K562 (cell line): ENCODE results near the gene HSD17B10. TPM values are rescaled to one million over a fixed set of nuclear protein-coding genes. Genes with fewer than 3 reads are reported as not detected.

Experiments
- CTBP1 ChIP-seq: fragments of 450-650 bp; IDR thresholded peaks from 2 replicates; pipeline ENCODE4 v1.6.1; 2016; ENCODE audit warnings: borderline replicate concordance
- ZNF197 ChIP-seq: fragments of 200-800 bp; sonication (Bioruptor generic); IDR thresholded peaks from 2 replicates; pipeline ENCODE4 v1.6.1; 2016; ENCODE audit warnings: low read depth, missing genetic modification characterization, missing compliant biosample characterization
- polyA plus RNA-seq, 8 experiments: library from polyadenylated mRNA; depleted of rRNA in 4 of 8; stranded (reverse) in 5 of 8; unstranded in 3 of 8; fragments of >200 nt; fragmentation: Nextera tagmentation in 2 of 8; fragmentation: Illumina TruSeq in 1 of 8; extraction: Ambion mirVana in 2 of 8; extraction: Trizol in 1 of 8; gene quantifications; 2 replicates each; pipeline versions ENCODE4 v1.2.1 to v1.2.3, GENCODE V29; 2011 to 2014; ENCODE audit warnings: inconsistent platforms in 1 of 8, missing spikeins in 1 of 8
- total RNA-seq, 7 experiments: library from RNA; depleted of rRNA in 6 of 7; stranded (reverse); fragments of >200 nt in 6 of 7; fragmentation: Illumina TruSeq in 2 of 7; extraction: Trizol in 2 of 7; gene quantifications; 2 replicates each; pipeline versions ENCODE4 v1.2.1 to v1.2.3, GENCODE V29; 2011 to 2021; ENCODE audit warnings: low replicate concordance in 1 of 7
- TF ChIP-seq, protein P1 (sequence below): sonication (generic); formaldehyde crosslinking; IDR thresholded peaks from 2 replicates; pipeline ENCODE4 v1.8.0; 2023; ENCODE audit warnings: missing genetic modification reagents, mild to moderate bottlenecking, borderline replicate concordance
- TF ChIP-seq, protein P2 (sequence below): fragments of 450-650 bp; IDR thresholded peaks from 2 replicates; pipeline ENCODE4 v1.6.1; 2014; ENCODE audit warnings: low read depth, mild to moderate bottlenecking, moderate library complexity, borderline replicate concordance

Gene HSD17B10
- total and polyA plus RNA-seq, 9 of the 15 experiments (the other 6 are each of a cell fraction or from before 2014, with no cell fraction given): 45.3 to 221 (median 186) TPM

DNA sequence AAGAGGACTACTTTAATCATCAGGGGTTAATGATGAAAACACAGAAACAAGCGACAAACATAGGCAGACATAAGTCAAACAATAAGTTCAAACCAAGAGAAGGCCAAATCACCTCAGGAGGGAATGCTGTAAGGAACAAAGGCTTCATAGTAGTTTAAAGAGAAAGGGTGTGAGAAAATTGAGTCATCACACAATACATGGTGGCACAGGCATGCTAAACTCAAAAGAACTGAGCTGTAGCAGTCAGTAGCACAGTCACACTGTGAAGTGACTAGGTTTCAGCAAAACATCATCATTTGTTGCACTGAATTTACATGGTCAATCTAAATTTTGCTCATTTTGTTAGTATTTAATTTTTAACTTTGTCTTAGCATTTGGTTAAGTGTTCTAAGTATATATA lies 36.0 kb downstream of the HSD17B10 start (continued):
- TF ChIP-seq, protein P1, sequence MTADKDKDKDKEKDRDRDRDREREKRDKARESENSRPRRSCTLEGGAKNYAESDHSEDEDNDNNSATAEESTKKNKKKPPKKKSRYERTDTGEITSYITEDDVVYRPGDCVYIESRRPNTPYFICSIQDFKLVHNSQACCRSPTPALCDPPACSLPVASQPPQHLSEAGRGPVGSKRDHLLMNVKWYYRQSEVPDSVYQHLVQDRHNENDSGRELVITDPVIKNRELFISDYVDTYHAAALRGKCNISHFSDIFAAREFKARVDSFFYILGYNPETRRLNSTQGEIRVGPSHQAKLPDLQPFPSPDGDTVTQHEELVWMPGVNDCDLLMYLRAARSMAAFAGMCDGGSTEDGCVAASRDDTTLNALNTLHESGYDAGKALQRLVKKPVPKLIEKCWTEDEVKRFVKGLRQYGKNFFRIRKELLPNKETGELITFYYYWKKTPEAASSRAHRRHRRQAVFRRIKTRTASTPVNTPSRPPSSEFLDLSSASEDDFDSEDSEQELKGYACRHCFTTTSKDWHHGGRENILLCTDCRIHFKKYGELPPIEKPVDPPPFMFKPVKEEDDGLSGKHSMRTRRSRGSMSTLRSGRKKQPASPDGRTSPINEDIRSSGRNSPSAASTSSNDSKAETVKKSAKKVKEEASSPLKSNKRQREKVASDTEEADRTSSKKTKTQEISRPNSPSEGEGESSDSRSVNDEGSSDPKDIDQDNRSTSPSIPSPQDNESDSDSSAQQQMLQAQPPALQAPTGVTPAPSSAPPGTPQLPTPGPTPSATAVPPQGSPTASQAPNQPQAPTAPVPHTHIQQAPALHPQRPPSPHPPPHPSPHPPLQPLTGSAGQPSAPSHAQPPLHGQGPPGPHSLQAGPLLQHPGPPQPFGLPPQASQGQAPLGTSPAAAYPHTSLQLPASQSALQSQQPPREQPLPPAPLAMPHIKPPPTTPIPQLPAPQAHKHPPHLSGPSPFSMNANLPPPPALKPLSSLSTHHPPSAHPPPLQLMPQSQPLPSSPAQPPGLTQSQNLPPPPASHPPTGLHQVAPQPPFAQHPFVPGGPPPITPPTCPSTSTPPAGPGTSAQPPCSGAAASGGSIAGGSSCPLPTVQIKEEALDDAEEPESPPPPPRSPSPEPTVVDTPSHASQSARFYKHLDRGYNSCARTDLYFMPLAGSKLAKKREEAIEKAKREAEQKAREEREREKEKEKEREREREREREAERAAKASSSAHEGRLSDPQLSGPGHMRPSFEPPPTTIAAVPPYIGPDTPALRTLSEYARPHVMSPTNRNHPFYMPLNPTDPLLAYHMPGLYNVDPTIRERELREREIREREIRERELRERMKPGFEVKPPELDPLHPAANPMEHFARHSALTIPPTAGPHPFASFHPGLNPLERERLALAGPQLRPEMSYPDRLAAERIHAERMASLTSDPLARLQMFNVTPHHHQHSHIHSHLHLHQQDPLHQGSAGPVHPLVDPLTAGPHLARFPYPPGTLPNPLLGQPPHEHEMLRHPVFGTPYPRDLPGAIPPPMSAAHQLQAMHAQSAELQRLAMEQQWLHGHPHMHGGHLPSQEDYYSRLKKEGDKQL: no peak
- no peak for TF ChIP-seq ZNF197 (CRISPR knock-in tag)
- TF ChIP-seq, protein P2, sequence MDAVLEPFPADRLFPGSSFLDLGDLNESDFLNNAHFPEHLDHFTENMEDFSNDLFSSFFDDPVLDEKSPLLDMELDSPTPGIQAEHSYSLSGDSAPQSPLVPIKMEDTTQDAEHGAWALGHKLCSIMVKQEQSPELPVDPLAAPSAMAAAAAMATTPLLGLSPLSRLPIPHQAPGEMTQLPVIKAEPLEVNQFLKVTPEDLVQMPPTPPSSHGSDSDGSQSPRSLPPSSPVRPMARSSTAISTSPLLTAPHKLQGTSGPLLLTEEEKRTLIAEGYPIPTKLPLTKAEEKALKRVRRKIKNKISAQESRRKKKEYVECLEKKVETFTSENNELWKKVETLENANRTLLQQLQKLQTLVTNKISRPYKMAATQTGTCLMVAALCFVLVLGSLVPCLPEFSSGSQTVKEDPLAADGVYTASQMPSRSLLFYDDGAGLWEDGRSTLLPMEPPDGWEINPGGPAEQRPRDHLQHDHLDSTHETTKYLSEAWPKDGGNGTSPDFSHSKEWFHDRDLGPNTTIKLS: no peak
- no peak for TF ChIP-seq CTBP1
